GM23338 (cell line): ENCODE results near the gene PPM1F.

Experiments used
- CREB1 ChIP-seq: fragments of 250-450 bp; sonication (Bioruptor Pico); IDR thresholded peaks from 2 replicates; pipeline ENCODE4 v1.5.0; 2020; ENCODE audit warnings: low read depth, mild to moderate bottlenecking, moderate library complexity
- CTCF ChIP-seq, 2 experiments: fragments of 200-600 bp in 1 of 2; sonication (generic) in 1 of 2; conservative IDR thresholded peaks; 2 replicates each; pipeline versions ENCODE4 v1.5.1 to v1.6.1; 2016 to 2017; ENCODE audit warnings: antibody characterized with exemption in 2 of 2, low read depth in 2 of 2, mild to moderate bottlenecking in 2 of 2, moderate library complexity in 1 of 2
- ETS1 ChIP-seq: IDR thresholded peaks from 2 replicates; pipeline ENCODE4 v1.6.1; 2016; ENCODE audit warnings: antibody characterized with exemption
- EZH2 ChIP-seq: fragments of 200-600 bp; sonication (generic); IDR thresholded peaks from one replicate; pipeline ENCODE4 v1.8.0; 2017; ENCODE audit warnings: antibody characterized with exemption, mild to moderate bottlenecking, low read depth; ENCODE audit not compliant: unreplicated experiment
- EZH2phosphoT487 ChIP-seq: fragments of 200-600 bp; sonication (generic); IDR thresholded peaks from one replicate; pipeline ENCODE4 v1.8.1; 2018; ENCODE audit warnings: antibody characterized with exemption; ENCODE audit not compliant: unreplicated experiment
- JUNB ChIP-seq: IDR thresholded peaks from one replicate; pipeline ENCODE4 v1.6.1; 2016; ENCODE audit warnings: antibody characterized with exemption; ENCODE audit not compliant: unreplicated experiment
- NANOG ChIP-seq: IDR thresholded peaks from 2 replicates; pipeline ENCODE4 v1.6.1; 2016; ENCODE audit warnings: antibody characterized with exemption, borderline replicate concordance
- POLR2AphosphoS5 ChIP-seq: IDR thresholded peaks from 2 replicates; pipeline ENCODE4 v1.6.1; 2016; ENCODE audit warnings: antibody characterized with exemption, low read depth
- STAT1 ChIP-seq: IDR thresholded peaks from one replicate; pipeline ENCODE4 v1.6.1; 2016; ENCODE audit warnings: antibody characterized with exemption; ENCODE audit not compliant: unreplicated experiment
- ZNF114 ChIP-seq: fragments of 250-450 bp; sonication (Bioruptor Pico); IDR thresholded peaks from 2 replicates; pipeline ENCODE4 v1.5.0; 2020; ENCODE audit warnings: mild to moderate bottlenecking, moderate library complexity
- ZNF331 ChIP-seq: fragments of 250-450 bp; sonication (Bioruptor Pico); IDR thresholded peaks from 2 replicates; pipeline ENCODE4 v1.5.0; 2020; ENCODE audit warnings: low read depth, mild to moderate bottlenecking, moderate library complexity
- ZNF462 ChIP-seq: fragments of 250-450 bp; sonication (Bioruptor Pico); IDR thresholded peaks from 2 replicates; pipeline ENCODE4 v1.5.0; 2020; ENCODE audit warnings: mild to moderate bottlenecking, moderate library complexity
- TF ChIP-seq, protein P1 (sequence below): IDR thresholded peaks from one replicate; pipeline ENCODE4 v1.6.1; 2018; ENCODE audit warnings: antibody characterized with exemption; ENCODE audit not compliant: unreplicated experiment

GRCh38 chr22:21974058-21974649, 21.5 kb upstream of the PPM1F start:
- TF ChIP-seq STAT1: no peak
- no peak for TF ChIP-seq CTCF (conservative IDR thresholded peaks at IDR 0.05; ENCODE audit: low read depth in 2 of 2)
- no peak for TF ChIP-seq EZH2
- TF ChIP-seq POLR2AphosphoS5: no peak
- TF ChIP-seq EZH2phosphoT487: no peak
- TF ChIP-seq ETS1: no peak
- TF ChIP-seq, protein P1, sequence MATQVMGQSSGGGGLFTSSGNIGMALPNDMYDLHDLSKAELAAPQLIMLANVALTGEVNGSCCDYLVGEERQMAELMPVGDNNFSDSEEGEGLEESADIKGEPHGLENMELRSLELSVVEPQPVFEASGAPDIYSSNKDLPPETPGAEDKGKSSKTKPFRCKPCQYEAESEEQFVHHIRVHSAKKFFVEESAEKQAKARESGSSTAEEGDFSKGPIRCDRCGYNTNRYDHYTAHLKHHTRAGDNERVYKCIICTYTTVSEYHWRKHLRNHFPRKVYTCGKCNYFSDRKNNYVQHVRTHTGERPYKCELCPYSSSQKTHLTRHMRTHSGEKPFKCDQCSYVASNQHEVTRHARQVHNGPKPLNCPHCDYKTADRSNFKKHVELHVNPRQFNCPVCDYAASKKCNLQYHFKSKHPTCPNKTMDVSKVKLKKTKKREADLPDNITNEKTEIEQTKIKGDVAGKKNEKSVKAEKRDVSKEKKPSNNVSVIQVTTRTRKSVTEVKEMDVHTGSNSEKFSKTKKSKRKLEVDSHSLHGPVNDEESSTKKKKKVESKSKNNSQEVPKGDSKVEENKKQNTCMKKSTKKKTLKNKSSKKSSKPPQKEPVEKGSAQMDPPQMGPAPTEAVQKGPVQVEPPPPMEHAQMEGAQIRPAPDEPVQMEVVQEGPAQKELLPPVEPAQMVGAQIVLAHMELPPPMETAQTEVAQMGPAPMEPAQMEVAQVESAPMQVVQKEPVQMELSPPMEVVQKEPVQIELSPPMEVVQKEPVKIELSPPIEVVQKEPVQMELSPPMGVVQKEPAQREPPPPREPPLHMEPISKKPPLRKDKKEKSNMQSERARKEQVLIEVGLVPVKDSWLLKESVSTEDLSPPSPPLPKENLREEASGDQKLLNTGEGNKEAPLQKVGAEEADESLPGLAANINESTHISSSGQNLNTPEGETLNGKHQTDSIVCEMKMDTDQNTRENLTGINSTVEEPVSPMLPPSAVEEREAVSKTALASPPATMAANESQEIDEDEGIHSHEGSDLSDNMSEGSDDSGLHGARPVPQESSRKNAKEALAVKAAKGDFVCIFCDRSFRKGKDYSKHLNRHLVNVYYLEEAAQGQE: no peak
- TF ChIP-seq CREB1 (CRISPR knock-in tag): no peak
- no peak for TF ChIP-seq JUNB
- no peak for TF ChIP-seq NANOG
- no peak for TF ChIP-seq ZNF331
- no peak for TF ChIP-seq ZNF114
- no peak for TF ChIP-seq ZNF462
